Esophagus muscularis mucosa (tissue), 4 donors: ENCODE data around the gene GPR4.
A peak's percentile ranks its signal among the peaks of the same experiment; 100 is the strongest.

Source experiments
- CTCF ChIP-seq, 3 experiments: fragments of 200-600 bp in 2 of 3; fragments of 450-650 bp in 1 of 3; sonication (generic) in 2 of 3; IDR thresholded peaks; one replicate each; pipeline ENCODE4 v1.5.1; 2017 to 2019; ENCODE audit warnings: antibody characterized with exemption in 3 of 3, mild to moderate bottlenecking in 2 of 3, moderate library complexity in 1 of 3
- EP300 ChIP-seq: sonication (generic); formaldehyde crosslinking; IDR thresholded peaks from one replicate; pipeline ENCODE4 v1.6.1; 2017; ENCODE audit warnings: antibody characterized with exemption
- POLR2A ChIP-seq: fragments of 450-650 bp; IDR thresholded peaks from one replicate; pipeline ENCODE4 v1.6.1; 2017; ENCODE audit warnings: antibody characterized with exemption, moderate library complexity, mild to moderate bottlenecking, low read depth
- POLR2AphosphoS5 ChIP-seq, 2 donors: sonication (generic); formaldehyde crosslinking; IDR thresholded peaks; one replicate each; pipeline ENCODE4 v1.6.1; 2017; ENCODE audit warnings: antibody characterized with exemption in 2 of 2

- TF ChIP-seq POLR2A, result no peak
- TF ChIP-seq CTCF (IDR thresholded peaks at IDR 0.05), result peak; percentile 44 to 58 (median 50)
- TF ChIP-seq POLR2AphosphoS5 (IDR thresholded peaks at IDR 0.05), result no peak
- TF ChIP-seq EP300, result no peak
Observed at GRCh38 chr19:45558399-45558878, 43.6 kb downstream of the GPR4 start.
